Panc1 (cell line): ENCODE results near the gene MINDY4. TPM values are rescaled to one million over a fixed set of nuclear protein-coding genes. Genes with fewer than 3 reads are reported as not detected.

ENCODE experiments used
- ATAC-seq: fragments of 200-7000 bp; cut with Tn5 transposase; 2 replicates; pipeline ENCODE4 v1.9.1; 2020; ENCODE audit warnings: mild to moderate bottlenecking, moderate library complexity
- BruUV-seq: library from RNA; stranded (reverse); fragments of 400-500 nt; replicated peaks from 2 replicates; lab custom pipeline; 2021; lab: Mats Ljungman, UMichigan
- CTCF ChIA-PET: fragments of 300-600 bp; sonication (Branson Sonifier 250); formaldehyde crosslinking; loops from one replicate; lab custom pipeline; 2022; ENCODE audit warnings: antibody characterized with exemption; lab: Charles Lee
- POLR2A ChIA-PET: fragments of 300-600 bp; sonication (Branson Sonifier 250); formaldehyde crosslinking; loops from one replicate; lab custom pipeline; 2022; ENCODE audit warnings: antibody characterized with exemption; lab: Charles Lee
- DNase-seq: peaks from one replicate; pipeline ENCODE4 v3.0.0-alpha.2; 2010; ENCODE audit warnings: low read depth, low spot score
- H3K27ac ChIP-seq: 2 replicates; pipeline ENCODE4 v1.5.1; 2011; ENCODE audit warnings: mild to moderate bottlenecking, low read length, inconsistent platforms
- H3K27me3 ChIP-seq: fragments of 200-500 bp; sonication (Bioruptor generic); 2 replicates; pipeline ENCODE4 v1.6.0; 2014; ENCODE audit warnings: low read length, inconsistent platforms; ENCODE audit not compliant: control insufficient read depth, insufficient read depth
- H3K36me3 ChIP-seq: fragments of 200-500 bp; sonication (Bioruptor generic); 2 replicates; pipeline ENCODE4 v1.5.1; 2014; ENCODE audit warnings: inconsistent platforms, mild to moderate bottlenecking, low read length, moderate library complexity; ENCODE audit not compliant: control insufficient read depth, insufficient read depth
- H3K4me1 ChIP-seq: 2 replicates; pipeline ENCODE4 v1.5.1; 2011; ENCODE audit warnings: inconsistent platforms, mild to moderate bottlenecking, low read length, moderate library complexity; ENCODE audit not compliant: control insufficient read depth, insufficient read depth
- H3K4me3 ChIP-seq, 2 experiments: 2 replicates each; pipeline ENCODE4 v1.5.1; 2011 to 2012; ENCODE audit warnings: low read depth in 2 of 2, low read length in 2 of 2, mild to moderate bottlenecking in 2 of 2, inconsistent platforms in 1 of 2, moderate library complexity in 1 of 2
- H3K9me3 ChIP-seq: fragments of 200-500 bp; sonication (Bioruptor generic); 2 replicates; pipeline ENCODE4 v1.5.1; 2014; ENCODE audit warnings: low read depth, mild to moderate bottlenecking, inconsistent platforms, low read length, moderate library complexity; ENCODE audit not compliant: control insufficient read depth, insufficient read depth
- POLR2AphosphoS5 ChIP-seq: IDR thresholded peaks from 2 replicates; pipeline ENCODE4 v1.6.1; 2012; ENCODE audit warnings: mild to moderate bottlenecking, low read depth, low read length, moderate library complexity
- SIN3A ChIP-seq: IDR thresholded peaks from 2 replicates; pipeline ENCODE4 v1.6.1; 2012; ENCODE audit warnings: low read depth, mild to moderate bottlenecking, low read length, moderate library complexity, borderline replicate concordance; ENCODE audit not compliant: insufficient read depth
- TCF7L2 ChIP-seq: IDR thresholded peaks from 2 replicates; pipeline ENCODE4 v1.6.1; 2011; ENCODE audit warnings: mild to moderate bottlenecking, low read depth, low read length, inconsistent platforms
- in situ Hi-C: cut with HindIII; loops from 2 replicates; pipeline ENCODE4 v1.10.0; 2016; ENCODE audit warnings: low sequenced_read_pairs, low pct_unique_long_range_greater_than_20kb
- intact Hi-C: fragments of 100-400 bp; cut with micrococcal nuclease; formaldehyde crosslinking; loops from one replicate; pipeline ENCODE4 v1.10.0; 2022; ENCODE audit not compliant: unreplicated experiment
- total RNA-seq: library from RNA; stranded (reverse); gene quantifications from one replicate; pipeline ENCODE4 v1.2.1, GENCODE V29; 2021; ENCODE audit not compliant: unreplicated experiment
- TF ChIP-seq, protein P1 (sequence below), 2 experiments: IDR thresholded peaks; 2 replicates each; pipeline ENCODE4 v1.6.1; 2011 to 2012; ENCODE audit warnings: low read depth in 2 of 2, control low read depth in 1 of 2, low read length in 1 of 2, mild to moderate bottlenecking in 1 of 2, moderate library complexity in 1 of 2; ENCODE audit not compliant: insufficient read depth in 1 of 2
- TF ChIP-seq, protein P2 (sequence below): fragments of 450-650 bp; IDR thresholded peaks from 2 replicates; pipeline ENCODE4 v1.5.1; 2017; ENCODE audit warnings: mild to moderate bottlenecking

Gene MINDY4
- total RNA-seq, 1 experiment from 2014 or later, result 6.2 TPM

DNA sequence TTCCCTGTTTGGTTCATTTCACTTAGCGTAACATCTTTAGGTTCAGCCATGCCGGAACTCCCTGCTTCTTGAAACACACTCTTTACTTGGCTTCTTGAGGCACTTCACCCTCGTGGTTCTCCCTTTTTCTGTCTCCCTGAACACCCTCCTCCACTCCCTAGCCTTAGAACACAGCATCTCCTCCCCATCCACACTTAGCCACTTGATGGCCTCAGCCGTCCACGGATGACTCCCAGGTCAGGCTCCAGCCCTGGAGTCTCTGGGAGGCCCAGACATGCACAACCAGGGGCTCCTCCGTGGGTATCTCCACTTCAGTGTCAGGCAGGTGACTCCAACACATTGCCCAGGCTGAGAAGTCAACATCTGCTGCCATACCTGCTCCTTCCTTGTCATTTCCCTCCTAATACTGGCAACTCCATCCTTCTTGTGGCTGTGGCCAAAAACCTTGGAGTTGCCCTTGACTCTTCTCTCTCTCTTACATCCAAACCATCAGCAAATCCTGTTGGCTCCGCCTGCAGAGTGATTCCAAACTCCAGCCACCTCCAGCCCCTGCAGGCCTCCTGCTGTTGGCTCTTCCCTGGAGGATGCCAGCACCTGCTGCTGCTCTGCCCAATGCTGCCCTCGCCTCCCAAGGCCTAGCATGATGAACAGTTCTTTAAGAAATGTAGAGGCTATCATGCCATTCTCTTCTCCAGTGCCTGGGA is 27.7 kb upstream of the MINDY4 start:
- no peaks in the 10 kb centered on the region for H3K4me1 ChIP-seq
- no peaks in the 10 kb centered on the region for H3K27me3 ChIP-seq
- H3K4me3 ChIP-seq, result no peak overlapping the region
- H3K36me3 ChIP-seq, result no peaks in the 10 kb centered on the region
- in situ Hi-C loops (no loop called here), intact Hi-C loops (loop anchor here (5.0 kb wide), 1 partner anchor 116 kb away; no protein-coding TSS in a partner anchor)
- TF ChIP-seq POLR2AphosphoS5 (no peak), TCF7L2 (no peak), SIN3A (no peak)
- TF ChIP-seq, protein P1, sequence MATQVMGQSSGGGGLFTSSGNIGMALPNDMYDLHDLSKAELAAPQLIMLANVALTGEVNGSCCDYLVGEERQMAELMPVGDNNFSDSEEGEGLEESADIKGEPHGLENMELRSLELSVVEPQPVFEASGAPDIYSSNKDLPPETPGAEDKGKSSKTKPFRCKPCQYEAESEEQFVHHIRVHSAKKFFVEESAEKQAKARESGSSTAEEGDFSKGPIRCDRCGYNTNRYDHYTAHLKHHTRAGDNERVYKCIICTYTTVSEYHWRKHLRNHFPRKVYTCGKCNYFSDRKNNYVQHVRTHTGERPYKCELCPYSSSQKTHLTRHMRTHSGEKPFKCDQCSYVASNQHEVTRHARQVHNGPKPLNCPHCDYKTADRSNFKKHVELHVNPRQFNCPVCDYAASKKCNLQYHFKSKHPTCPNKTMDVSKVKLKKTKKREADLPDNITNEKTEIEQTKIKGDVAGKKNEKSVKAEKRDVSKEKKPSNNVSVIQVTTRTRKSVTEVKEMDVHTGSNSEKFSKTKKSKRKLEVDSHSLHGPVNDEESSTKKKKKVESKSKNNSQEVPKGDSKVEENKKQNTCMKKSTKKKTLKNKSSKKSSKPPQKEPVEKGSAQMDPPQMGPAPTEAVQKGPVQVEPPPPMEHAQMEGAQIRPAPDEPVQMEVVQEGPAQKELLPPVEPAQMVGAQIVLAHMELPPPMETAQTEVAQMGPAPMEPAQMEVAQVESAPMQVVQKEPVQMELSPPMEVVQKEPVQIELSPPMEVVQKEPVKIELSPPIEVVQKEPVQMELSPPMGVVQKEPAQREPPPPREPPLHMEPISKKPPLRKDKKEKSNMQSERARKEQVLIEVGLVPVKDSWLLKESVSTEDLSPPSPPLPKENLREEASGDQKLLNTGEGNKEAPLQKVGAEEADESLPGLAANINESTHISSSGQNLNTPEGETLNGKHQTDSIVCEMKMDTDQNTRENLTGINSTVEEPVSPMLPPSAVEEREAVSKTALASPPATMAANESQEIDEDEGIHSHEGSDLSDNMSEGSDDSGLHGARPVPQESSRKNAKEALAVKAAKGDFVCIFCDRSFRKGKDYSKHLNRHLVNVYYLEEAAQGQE (IDR thresholded peaks at IDR 0.05; ENCODE audit: insufficient read depth in 1 of 2, low read depth in 2 of 2, low read length in 1 of 2), result no peak
- TF ChIP-seq, protein P2, sequence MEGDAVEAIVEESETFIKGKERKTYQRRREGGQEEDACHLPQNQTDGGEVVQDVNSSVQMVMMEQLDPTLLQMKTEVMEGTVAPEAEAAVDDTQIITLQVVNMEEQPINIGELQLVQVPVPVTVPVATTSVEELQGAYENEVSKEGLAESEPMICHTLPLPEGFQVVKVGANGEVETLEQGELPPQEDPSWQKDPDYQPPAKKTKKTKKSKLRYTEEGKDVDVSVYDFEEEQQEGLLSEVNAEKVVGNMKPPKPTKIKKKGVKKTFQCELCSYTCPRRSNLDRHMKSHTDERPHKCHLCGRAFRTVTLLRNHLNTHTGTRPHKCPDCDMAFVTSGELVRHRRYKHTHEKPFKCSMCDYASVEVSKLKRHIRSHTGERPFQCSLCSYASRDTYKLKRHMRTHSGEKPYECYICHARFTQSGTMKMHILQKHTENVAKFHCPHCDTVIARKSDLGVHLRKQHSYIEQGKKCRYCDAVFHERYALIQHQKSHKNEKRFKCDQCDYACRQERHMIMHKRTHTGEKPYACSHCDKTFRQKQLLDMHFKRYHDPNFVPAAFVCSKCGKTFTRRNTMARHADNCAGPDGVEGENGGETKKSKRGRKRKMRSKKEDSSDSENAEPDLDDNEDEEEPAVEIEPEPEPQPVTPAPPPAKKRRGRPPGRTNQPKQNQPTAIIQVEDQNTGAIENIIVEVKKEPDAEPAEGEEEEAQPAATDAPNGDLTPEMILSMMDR, result peak; percentile 57
- H3K9me3 ChIP-seq, result no peaks in the 10 kb centered on the region
- POLR2A ChIA-PET, result no interaction called here
- ATAC-seq (no peak), DNase-seq (no peak)
- no peak overlapping the region for H3K27ac ChIP-seq
- no TSS peak for BruUV-seq
- CTCF ChIA-PET, result no interaction called here

DNA sequence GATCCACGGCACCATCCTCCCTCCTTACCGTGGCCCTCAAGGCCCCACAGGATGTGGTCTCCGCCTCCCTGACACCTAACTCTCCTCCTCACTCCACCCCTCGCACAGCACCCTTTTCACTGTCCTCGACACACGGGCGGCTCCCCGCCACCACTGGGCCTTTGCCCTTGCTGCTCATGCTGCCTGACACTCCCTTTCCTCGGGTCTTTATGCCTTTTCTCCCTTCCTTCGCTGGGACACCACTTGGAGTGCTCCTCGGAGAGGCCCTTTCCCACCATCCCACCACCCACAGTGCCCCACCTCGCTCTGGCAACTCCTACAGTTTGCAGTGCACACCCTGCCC is 27.2 kb upstream of the MINDY4 start:
- POLR2A ChIA-PET, result no interaction called here
- Histone ChIP-seq H3K9me3 (no peaks in the 10 kb centered on the region), H3K4me1 (no peaks in the 10 kb centered on the region), H3K27ac (no peak overlapping the region), H3K4me3 (no peak overlapping the region), H3K36me3 (no peaks in the 10 kb centered on the region), H3K27me3 (peaks cover 1% of the 10 kb centered on the region; the same call in 1 of the 2 replicates)
- intact Hi-C loops (loop anchor here (5.0 kb wide), 1 partner anchor 117 kb away; no protein-coding TSS in a partner anchor), in situ Hi-C loops (no loop called here)
- CTCF ChIA-PET, result no interaction called here
- TF ChIP-seq POLR2AphosphoS5, result no peak
- no peak for TF ChIP-seq SIN3A
- TF ChIP-seq, protein P2, result no peak
- TF ChIP-seq TCF7L2, result no peak
- TF ChIP-seq, protein P1 (IDR thresholded peaks at IDR 0.05; ENCODE audit: insufficient read depth in 1 of 2, low read depth in 2 of 2, low read length in 1 of 2), result no peak
- DNase-seq (no peak), ATAC-seq (no peak)
- no TSS peak for BruUV-seq
